K562 (cell line): ENCODE results near the gene C20orf96. TPM values are rescaled to one million over a fixed set of nuclear protein-coding genes. Genes with fewer than 3 reads are reported as not detected.

ENCODE experiments used
- ATF2 ChIP-seq: sonication (generic); formaldehyde crosslinking; IDR thresholded peaks from 2 replicates; pipeline ENCODE4 v1.8.1; 2022; ENCODE audit warnings: missing genetic modification reagents
- E4F1 ChIP-seq: fragments of 250-450 bp; sonication (Bioruptor Pico); IDR thresholded peaks from 2 replicates; pipeline ENCODE4 v1.5.0; 2021; ENCODE audit warnings: mild to moderate bottlenecking, borderline replicate concordance
- IRF1 ChIP-seq: sonication (generic); formaldehyde crosslinking; IDR thresholded peaks from 2 replicates; pipeline ENCODE4 v1.8.0; 2022; ENCODE audit warnings: missing genetic modification reagents, mild to moderate bottlenecking, borderline replicate concordance
- MLX ChIP-seq, 2 experiments: fragments of 450-650 bp in 1 of 2; sonication (generic) in 1 of 2; formaldehyde crosslinking; conservative IDR thresholded peaks; 2 replicates each; pipeline versions ENCODE4 v1.4.0 to v1.8.1; 2020 to 2022; ENCODE audit warnings: mild to moderate bottlenecking in 1 of 2, missing genetic modification reagents in 1 of 2
- PHTF2 ChIP-seq: fragments of 250-450 bp; sonication (Bioruptor Pico); IDR thresholded peaks from 2 replicates; pipeline ENCODE4 v1.5.0; 2021; ENCODE audit warnings: mild to moderate bottlenecking
- PRDM10 ChIP-seq: fragments of 450-650 bp; IDR thresholded peaks from 2 replicates; pipeline ENCODE4 v1.6.1; 2018; ENCODE audit not compliant: partially characterized antibody
- RCOR1 ChIP-seq, 2 experiments: IDR thresholded peaks; 2 replicates each; pipeline ENCODE4 v1.6.1; 2012; ENCODE audit warnings: low read depth in 2 of 2, low read length in 2 of 2, borderline replicate concordance in 1 of 2, improper control_type of control experiment in 1 of 2
- SMAD3 ChIP-seq: fragments of 450-650 bp; formaldehyde crosslinking; conservative IDR thresholded peaks from 2 replicates; pipeline ENCODE4 v1.4.0; 2020; ENCODE audit warnings: mild to moderate bottlenecking
- SP1 ChIP-seq: sonication (generic); formaldehyde crosslinking; IDR thresholded peaks from 2 replicates; pipeline ENCODE4 v1.8.1; 2022; ENCODE audit warnings: mild to moderate bottlenecking, missing genetic modification reagents
- SREBF2 ChIP-seq: sonication (generic); formaldehyde crosslinking; IDR thresholded peaks from 2 replicates; pipeline ENCODE4 v1.4.0; 2020; ENCODE audit warnings: mild to moderate bottlenecking, missing genetic modification reagents
- TRIM25 ChIP-seq: fragments of 450-650 bp; IDR thresholded peaks from 2 replicates; pipeline ENCODE4 v1.7.0; 2016; ENCODE audit warnings: borderline replicate concordance
- WHSC1 ChIP-seq: IDR thresholded peaks from one replicate; pipeline ENCODE4 v1.6.1; 2012; ENCODE audit warnings: low read length, control low read depth, inconsistent platforms
- YBX1 ChIP-seq: fragments of 450-650 bp; IDR thresholded peaks from 2 replicates; pipeline ENCODE4 v1.7.1; 2016; ENCODE audit warnings: mild to moderate bottlenecking
- ZNF165 ChIP-seq: fragments of 250-450 bp; sonication (Bioruptor Pico); IDR thresholded peaks from 2 replicates; pipeline ENCODE4 v1.4.0; 2020; ENCODE audit warnings: borderline replicate concordance
- polyA plus RNA-seq, 8 experiments: library from polyadenylated mRNA; depleted of rRNA in 4 of 8; stranded (reverse) in 5 of 8; unstranded in 3 of 8; fragments of >200 nt; fragmentation: Nextera tagmentation in 2 of 8; fragmentation: Illumina TruSeq in 1 of 8; extraction: Ambion mirVana in 2 of 8; extraction: Trizol in 1 of 8; gene quantifications; 2 replicates each; pipeline versions ENCODE4 v1.2.1 to v1.2.3, GENCODE V29; 2011 to 2014; ENCODE audit warnings: inconsistent platforms in 1 of 8, missing spikeins in 1 of 8
- total RNA-seq, 7 experiments: library from RNA; depleted of rRNA in 6 of 7; stranded (reverse); fragments of >200 nt in 6 of 7; fragmentation: Illumina TruSeq in 2 of 7; extraction: Trizol in 2 of 7; gene quantifications; 2 replicates each; pipeline versions ENCODE4 v1.2.1 to v1.2.3, GENCODE V29; 2011 to 2021; ENCODE audit warnings: low replicate concordance in 1 of 7

C20orf96 gene
- total and polyA plus RNA-seq, 9 of the 15 experiments (the other 6 are each of a cell fraction or from before 2014, with no cell fraction given): 1.7 to 11.7 (median 4.2) TPM

GRCh38 chr20:328027-328974, 37.8 kb upstream of the C20orf96 start (continued):
- TF ChIP-seq SREBF2 (CRISPR knock-in tag): no peak
- no peak for TF ChIP-seq WHSC1
- TF ChIP-seq E4F1: no peak
- no peak for TF ChIP-seq SMAD3
- TF ChIP-seq PRDM10: peak; percentile 62
- no peak for TF ChIP-seq ZNF165 (CRISPR knock-in tag)
- TF ChIP-seq SP1 (CRISPR knock-in tag): peak; percentile 46; the same call in 1 of the 2 replicates
- no peak for TF ChIP-seq IRF1 (CRISPR knock-in tag)
- TF ChIP-seq PHTF2 (CRISPR knock-in tag): 0 out of 2 replicates have a peak, but pooled peaks have one; percentile 7
- no peak for TF ChIP-seq MLX (CRISPR knock-in tag; conservative IDR thresholded peaks at IDR 0.05)
- TF ChIP-seq RCOR1 (IDR thresholded peaks at IDR 0.05; ENCODE audit: borderline replicate concordance in 1 of 2, low read depth in 2 of 2, low read length in 2 of 2): no peak
- TF ChIP-seq YBX1: no peak
- no peak for TF ChIP-seq ATF2 (CRISPR knock-in tag)
- TF ChIP-seq TRIM25: no peak
